Hepatocyte (in vitro differentiated cells): ENCODE results near the gene ANKRD55. TPM values are rescaled to one million over a fixed set of nuclear protein-coding genes. Genes with fewer than 3 reads are reported as not detected.

ENCODE experiments used
- DNase-seq: peaks from one replicate; pipeline ENCODE4 v3.0.0-alpha.2; 2016; ENCODE audit warnings: low spot score
- H2AFZ ChIP-seq: fragments of 200-600 bp; sonication (generic); 2 replicates; pipeline ENCODE4 v1.6.0; 2016; ENCODE audit warnings: antibody characterized with exemption, mild to moderate bottlenecking
- H3K27ac ChIP-seq: fragments of 200-600 bp; sonication (generic); 2 replicates; pipeline ENCODE4 v1.5.1; 2016; ENCODE audit warnings: mild to moderate bottlenecking
- H3K27me3 ChIP-seq: fragments of 200-600 bp; sonication (generic); 2 replicates; pipeline ENCODE4 v1.6.1; 2016
- H3K36me3 ChIP-seq: fragments of 200-600 bp; sonication (generic); replicated peaks from 2 replicates; pipeline ENCODE4 v1.5.1; 2016; ENCODE audit warnings: low read depth; ENCODE audit not compliant: insufficient read depth
- H3K4me1 ChIP-seq: fragments of 200-600 bp; sonication (generic); 2 replicates; pipeline ENCODE4 v1.5.1; 2016; ENCODE audit warnings: mild to moderate bottlenecking, moderate library complexity; ENCODE audit not compliant: insufficient read depth
- H3K4me2 ChIP-seq: fragments of 200-600 bp; sonication (generic); 2 replicates; pipeline ENCODE4 v1.6.0; 2016
- H3K4me3 ChIP-seq: fragments of 200-600 bp; sonication (generic); 2 replicates; pipeline ENCODE4 v1.5.1; 2016; ENCODE audit warnings: mild to moderate bottlenecking
- H3K79me2 ChIP-seq: fragments of 200-600 bp; sonication (generic); 2 replicates; pipeline ENCODE4 v1.6.0; 2017; ENCODE audit warnings: mild to moderate bottlenecking
- H3K9me2 ChIP-seq: fragments of 200-600 bp; sonication (generic); replicated peaks from 2 replicates; pipeline ENCODE4 v1.6.0; 2017; ENCODE audit warnings: mild to moderate bottlenecking; ENCODE audit not compliant: insufficient read depth
- H3K9me3 ChIP-seq: fragments of 200-600 bp; sonication (generic); 2 replicates; pipeline ENCODE4 v1.5.1; 2016; ENCODE audit warnings: low read depth, mild to moderate bottlenecking
- H4K20me1 ChIP-seq: fragments of 200-600 bp; sonication (generic); 2 replicates; pipeline ENCODE4 v1.6.0; 2016; ENCODE audit warnings: mild to moderate bottlenecking; ENCODE audit not compliant: insufficient read depth, poor library complexity, severe bottlenecking
- CTCF ChIP-seq: fragments of 200-600 bp; sonication (generic); IDR thresholded peaks from 2 replicates; pipeline ENCODE4 v1.5.1; 2016; ENCODE audit warnings: antibody characterized with exemption, mild to moderate bottlenecking; ENCODE audit not compliant: poor library complexity
- EZH2 ChIP-seq: fragments of 200-600 bp; sonication (generic); IDR thresholded peaks from 2 replicates; pipeline ENCODE4 v1.6.1; 2016; ENCODE audit warnings: antibody characterized with exemption, mild to moderate bottlenecking, borderline replicate concordance
- EZH2phosphoT487 ChIP-seq: fragments of 200-600 bp; sonication (generic); IDR thresholded peaks from one replicate; pipeline ENCODE4 v1.6.1; 2018; ENCODE audit warnings: antibody characterized with exemption, mild to moderate bottlenecking, low read depth, moderate library complexity; ENCODE audit not compliant: unreplicated experiment, severe bottlenecking
- WGBS: methylation state at CpG from one replicate; pipeline ENCODE4 v1.1.6; 2016; ENCODE audit warnings: low lambda C conversion rate; ENCODE audit errors: missing lambda C conversion rate; 5-methylcytosine and 5-hydroxymethylcytosine counted together
- polyA plus RNA-seq: library from polyadenylated mRNA; unstranded; fragments of >200 nt; fragmentation: Nextera tagmentation; extraction: Ambion mirVana; gene quantifications from 2 replicates; pipeline ENCODE4 v1.2.1, GENCODE V29; 2016
- total RNA-seq: library from RNA; depleted of rRNA; stranded (reverse); fragments of >200 nt; gene quantifications from 2 replicates; pipeline ENCODE4 v1.2.3, GENCODE V29; 2014

ANKRD55 gene
- total and polyA plus RNA-seq, 2 experiments from 2014 or later: 0.20 to 0.31 TPM

GRCh38 chr5:56279979-56280378 is 46.8 kb upstream of the ANKRD55 start:
- Histone ChIP-seq H3K36me3 (no peaks in the 10 kb centered on the region), H4K20me1 (no peaks in the 10 kb centered on the region), H2AFZ (no peak overlapping the region), H3K79me2 (no peaks in the 10 kb centered on the region), H3K27me3 (no peaks in the 10 kb centered on the region), H3K4me1 (peaks cover 34% of the 10 kb centered on the region), H3K9me3 (no peaks in the 10 kb centered on the region), H3K4me2 (no peak overlapping the region), H3K4me3 (no peak overlapping the region), H3K27ac (no peak overlapping the region), H3K9me2 (no peaks in the 10 kb centered on the region)
- no peak for DNase-seq
- 2% methylated on average over 2 of the region's 2 CpGs for WGBS
- TF ChIP-seq EZH2phosphoT487: no peak

- H3K9me3 ChIP-seq: no peaks in the 10 kb centered on the region
- H3K9me2 ChIP-seq: no peaks in the 10 kb centered on the region
- H3K79me2 ChIP-seq: no peaks in the 10 kb centered on the region
- 82% methylated on average over 6 of the region's 6 CpGs for WGBS
- no peak overlapping the region for H2AFZ ChIP-seq
- no peak for DNase-seq
- H3K4me3 ChIP-seq: no peak overlapping the region
- no peaks in the 10 kb centered on the region for H3K27me3 ChIP-seq
- TF ChIP-seq EZH2: no peak
- no peak for TF ChIP-seq EZH2phosphoT487
- no peak for TF ChIP-seq CTCF
- H4K20me1 ChIP-seq: no peaks in the 10 kb centered on the region
- no peaks in the 10 kb centered on the region for H3K36me3 ChIP-seq
- no peak overlapping the region for H3K4me2 ChIP-seq
- H3K4me1 ChIP-seq: peaks cover 34% of the 10 kb centered on the region
- peak overlapping the region; percentile 9 for H3K27ac ChIP-seq
Observed at GRCh38 chr5:56279291-56279690, 46.2 kb upstream of the ANKRD55 start.

GRCh38 chr5:56278335-56278753 is 45.2 kb upstream of the ANKRD55 start:
- Histone ChIP-seq H3K79me2 (no peaks in the 10 kb centered on the region), H3K27me3 (no peaks in the 10 kb centered on the region), H3K9me2 (no peaks in the 10 kb centered on the region), H2AFZ (no peak overlapping the region), H3K4me2 (peak overlapping the region; percentile 16), H3K4me3 (no peak overlapping the region), H4K20me1 (no peaks in the 10 kb centered on the region), H3K36me3 (no peaks in the 10 kb centered on the region), H3K9me3 (no peaks in the 10 kb centered on the region), H3K4me1 (peaks cover 33% of the 10 kb centered on the region), H3K27ac (peak overlapping the region; percentile 9)
- TF ChIP-seq EZH2phosphoT487: no peak
- no peak for TF ChIP-seq EZH2
- TF ChIP-seq CTCF: no peak
- WGBS: 20% methylated on average over 7 of the region's 7 CpGs
- DNase-seq: peak; percentile 33

- TF ChIP-seq EZH2phosphoT487 (no peak), EZH2 (no peak), CTCF (no peak)
- Histone ChIP-seq H3K4me2 (no peak overlapping the region), H3K27ac (peak overlapping the region; percentile 9), H3K4me3 (no peak overlapping the region), H3K4me1 (peaks cover 25% of the 10 kb centered on the region), H3K36me3 (no peaks in the 10 kb centered on the region), H3K9me2 (no peaks in the 10 kb centered on the region), H4K20me1 (no peaks in the 10 kb centered on the region), H3K27me3 (no peaks in the 10 kb centered on the region), H3K9me3 (no peaks in the 10 kb centered on the region), H2AFZ (no peak overlapping the region), H3K79me2 (no peaks in the 10 kb centered on the region)
- no peak for DNase-seq
- WGBS: 95% methylated on average over 2 of the region's 2 CpGs
Observed at GRCh38 chr5:56277573-56277972, 44.4 kb upstream of the ANKRD55 start.
